Activated gamma-delta T cell treated with Interleukin-2 at 50 U/mL for 16 hours (primary cell): ENCODE results near the gene PSMB9.
A peak's percentile ranks its signal among the peaks of the same experiment; 100 is the strongest.

Experiments used
- DNase-seq: peaks from one replicate; pipeline ENCODE4 v3.0.0-alpha.2; 2020

Gene PSMB9

GRCh38 chr6:32840604-32841246 is 13.3 kb upstream of the PSMB9 start:
- no peak for DNase-seq

- no peak for DNase-seq
These were observed 11.9 kb upstream of the PSMB9 start for GRCh38 chr6:32842021-32842650.

- DNase-seq: no peak
These were observed 11.3 kb upstream of the PSMB9 start for GRCh38 chr6:32842690-32843089.

- DNase-seq: no peak
These were observed 10.5 kb upstream of the PSMB9 start for GRCh38 chr6:32843331-32843978.

- DNase-seq: peak; percentile 98
These were observed 9.8 kb upstream of the PSMB9 start, which contains the start of gene PSMB8 for GRCh38 chr6:32843979-32844838. PSMB8 (minus strand) TSS chr6:32844047; CDS start chr6:32843996, 51 bp downstream.

- no peak for DNase-seq
These were observed 9.1 kb upstream of the PSMB9 start for GRCh38 chr6:32844839-32845383.

- peak; percentile 39 for DNase-seq
These were observed 8.6 kb upstream of the PSMB9 start for GRCh38 chr6:32845384-32845884.

GRCh38 chr6:32847004-32847403 is 7.0 kb upstream of the PSMB9 start:
- no peak for DNase-seq

GRCh38 chr6:32847795-32848194 is 6.2 kb upstream of the PSMB9 start:
- no peak for DNase-seq

GRCh38 chr6:32849126-32849525 is 4.9 kb upstream of the PSMB9 start:
- DNase-seq: no peak

GRCh38 chr6:32851025-32851424 is 3.0 kb upstream of the PSMB9 start:
- DNase-seq: no peak

GRCh38 chr6:32852018-32852843 is 1.8 kb upstream of the PSMB9 start:
- no peak for DNase-seq

- peak; percentile 49 for DNase-seq
These were observed 1.0 kb upstream of the PSMB9 start for GRCh38 chr6:32852844-32853540.

- peak; percentile 52 for DNase-seq
These were observed 585 bp downstream of the PSMB9 start for GRCh38 chr6:32854376-32855178.

- no peak for DNase-seq
These were observed 1.6 kb downstream of the PSMB9 start for GRCh38 chr6:32855467-32856174.

GRCh38 chr6:32857156-32857891 is 3.3 kb downstream of the PSMB9 start:
- DNase-seq: no peak

GRCh38 chr6:32858194-32858593 is 4.2 kb downstream of the PSMB9 start:
- no peak for DNase-seq

GRCh38 chr6:32860674-32861073 is 6.7 kb downstream of the PSMB9 start:
- no peak for DNase-seq

GRCh38 chr6:32862725-32863124 is 8.7 kb downstream of the PSMB9 start:
- DNase-seq: no peak
